ENCODE results near the gene OR2H2.

- TF ChIP-seq NFIC (IDR thresholded peaks at IDR 0.05) (no peak), CEBPB (IDR thresholded peaks at IDR 0.05) (no peak), TAF1 (IDR thresholded peaks at IDR 0.05; ENCODE audit: low read depth) (no peak), REST (IDR thresholded peaks at IDR 0.05; ENCODE audit: low read depth) (no peak)
Observed at GRCh38 chr6:29603456-29603855, 18.5 kb downstream of the OR2H2 start.
